22Rv1 (cell line): ENCODE data around the gene AP5B1.
A peak's percentile ranks its signal among the peaks of the same experiment; 100 is the strongest.
"Not testable (repeated sequence)": the region's sequence is repeated elsewhere in the genome, so short reads cannot be mapped to it uniquely, and the experiment has no call there.

Experiments used
- H3K27ac ChIP-seq: fragments of 450-650 bp; 2 replicates; pipeline ENCODE4 v1.5.1; 2017
- ZFX ChIP-seq: fragments of 450-650 bp; IDR thresholded peaks from 2 replicates; pipeline ENCODE4 v1.6.1; 2017; ENCODE audit warnings: antibody characterized with exemption, borderline replicate concordance
- TF ChIP-seq, protein P1 (sequence below): fragments of 450-650 bp; IDR thresholded peaks from 2 replicates; pipeline ENCODE4 v1.5.1; 2017; ENCODE audit warnings: mild to moderate bottlenecking

AP5B1 gene

DNA sequence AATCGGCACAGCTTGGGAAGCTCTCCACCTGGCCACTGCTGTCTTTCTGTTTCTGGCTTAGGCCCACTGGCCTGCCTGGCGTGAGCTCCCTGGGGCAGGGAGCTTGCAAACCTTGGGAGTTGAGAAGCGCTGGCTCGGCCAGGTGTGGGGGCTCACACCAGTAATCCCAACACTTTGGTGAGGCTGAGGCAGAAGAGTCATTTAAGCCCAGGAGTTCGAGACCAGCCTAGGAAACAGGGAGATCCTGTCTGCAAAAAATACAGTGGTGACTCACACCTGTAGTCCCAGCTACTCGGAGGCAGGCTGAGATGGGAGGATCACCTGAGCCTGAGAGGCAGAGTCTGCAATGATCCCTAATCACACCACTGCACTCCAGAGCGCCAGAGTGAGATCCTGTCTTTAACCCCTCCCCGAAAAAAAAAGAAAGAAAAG is 4.0 kb downstream of the AP5B1 start:
- TF ChIP-seq, protein P1, sequence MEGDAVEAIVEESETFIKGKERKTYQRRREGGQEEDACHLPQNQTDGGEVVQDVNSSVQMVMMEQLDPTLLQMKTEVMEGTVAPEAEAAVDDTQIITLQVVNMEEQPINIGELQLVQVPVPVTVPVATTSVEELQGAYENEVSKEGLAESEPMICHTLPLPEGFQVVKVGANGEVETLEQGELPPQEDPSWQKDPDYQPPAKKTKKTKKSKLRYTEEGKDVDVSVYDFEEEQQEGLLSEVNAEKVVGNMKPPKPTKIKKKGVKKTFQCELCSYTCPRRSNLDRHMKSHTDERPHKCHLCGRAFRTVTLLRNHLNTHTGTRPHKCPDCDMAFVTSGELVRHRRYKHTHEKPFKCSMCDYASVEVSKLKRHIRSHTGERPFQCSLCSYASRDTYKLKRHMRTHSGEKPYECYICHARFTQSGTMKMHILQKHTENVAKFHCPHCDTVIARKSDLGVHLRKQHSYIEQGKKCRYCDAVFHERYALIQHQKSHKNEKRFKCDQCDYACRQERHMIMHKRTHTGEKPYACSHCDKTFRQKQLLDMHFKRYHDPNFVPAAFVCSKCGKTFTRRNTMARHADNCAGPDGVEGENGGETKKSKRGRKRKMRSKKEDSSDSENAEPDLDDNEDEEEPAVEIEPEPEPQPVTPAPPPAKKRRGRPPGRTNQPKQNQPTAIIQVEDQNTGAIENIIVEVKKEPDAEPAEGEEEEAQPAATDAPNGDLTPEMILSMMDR, result no peak
- no peak for TF ChIP-seq ZFX
- H3K27ac ChIP-seq, result no peak overlapping the region

DNA sequence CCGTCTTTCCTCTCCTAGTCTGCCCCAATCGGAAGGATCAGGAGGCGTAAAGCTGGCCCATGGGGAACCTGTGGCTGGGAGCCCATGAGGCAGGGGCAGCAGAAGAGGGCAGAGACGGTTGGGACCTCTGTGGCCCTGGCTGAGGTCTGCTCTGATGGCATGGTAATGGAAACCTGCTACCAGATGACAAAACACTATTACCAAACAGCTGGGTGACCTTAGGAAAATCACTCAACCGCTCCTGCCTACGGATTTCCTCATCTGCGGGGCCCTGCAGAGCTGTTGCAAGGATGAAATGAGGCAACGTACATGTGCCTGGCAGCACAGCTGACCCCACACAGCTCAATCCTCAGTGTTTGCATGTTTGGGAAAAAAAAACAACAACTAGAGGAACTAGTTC is 4.6 kb downstream of the AP5B1 start:
- TF ChIP-seq, protein P1, result no peak
- no peak for TF ChIP-seq ZFX
- H3K27ac ChIP-seq, result no peak overlapping the region

- TF ChIP-seq, protein P1, result no peak
- TF ChIP-seq ZFX, result no peak
- H3K27ac ChIP-seq, result no peak overlapping the region
These were observed 6.1 kb downstream of the AP5B1 start for GRCh38 chr11:65774525-65775306.

- H3K27ac ChIP-seq, result no peak overlapping the region
- TF ChIP-seq, protein P1, result no peak
- no peak for TF ChIP-seq ZFX
These were observed 6.9 kb downstream of the AP5B1 start for GRCh38 chr11:65773784-65774411.

GRCh38 chr11:65771589-65772112 is 9.1 kb downstream of the AP5B1 start:
- peak overlapping the region; percentile 9; the same call in 1 of the 2 replicates for H3K27ac ChIP-seq
- no peak for TF ChIP-seq ZFX
- TF ChIP-seq, protein P1, result no peak

DNA sequence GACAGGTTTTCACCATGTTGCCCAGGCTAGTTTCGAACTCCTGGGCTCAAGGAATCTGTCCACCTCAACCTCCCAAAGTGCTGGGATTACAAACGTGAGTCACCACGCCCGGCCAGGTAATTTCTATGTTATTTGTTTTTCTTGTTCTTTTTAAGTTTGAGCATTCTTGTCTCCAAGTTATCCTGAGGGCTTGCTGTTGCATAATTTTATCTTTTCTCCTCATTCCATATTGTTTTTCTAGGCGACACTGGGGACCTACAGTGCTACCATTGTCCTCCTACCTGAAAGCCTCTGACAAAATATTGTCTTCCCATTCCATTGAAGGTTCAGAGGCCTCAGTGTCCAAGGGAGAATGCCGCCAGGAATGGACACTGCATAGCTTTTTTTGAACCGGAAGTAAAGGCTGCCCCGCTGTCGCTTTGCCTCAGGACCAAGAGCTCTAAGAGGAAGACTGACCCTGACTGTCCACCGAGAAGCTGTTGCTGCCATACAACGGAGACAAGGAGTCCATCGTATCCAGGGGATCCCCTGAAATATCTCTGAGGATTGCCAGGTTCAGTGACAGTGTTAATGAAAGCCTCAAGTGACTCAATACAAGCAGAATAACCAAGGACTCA is 9.7 kb downstream of the AP5B1 start:
- TF ChIP-seq, protein P1, result no peak
- no peak for TF ChIP-seq ZFX
- H3K27ac ChIP-seq, result 0 out of 2 replicates have a peak overlapping the region, but pooled peaks have one; percentile 9

DNA sequence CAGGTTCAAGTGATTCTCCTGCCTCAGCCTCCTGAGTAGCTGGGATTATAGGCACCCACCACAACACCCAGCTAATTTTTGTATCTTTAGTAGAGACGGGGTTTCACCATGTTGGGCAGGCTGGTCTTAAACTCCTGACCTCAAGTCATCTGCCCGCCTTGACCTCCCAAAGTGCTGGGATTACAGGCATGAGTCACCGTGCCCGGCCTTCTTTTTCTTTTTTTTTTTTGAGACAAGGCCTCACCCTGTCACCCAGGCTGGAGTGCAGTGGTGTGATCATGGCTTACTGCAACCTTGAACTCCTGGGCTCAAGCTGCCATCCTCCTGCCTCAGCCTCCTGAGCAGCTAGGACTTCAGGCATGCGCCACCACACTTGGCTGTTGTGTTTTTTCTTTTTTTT is 13.0 kb downstream of the AP5B1 start:
- not testable (repeated sequence) for H3K27ac ChIP-seq
